ENCODE results near the gene COPG1. TPM values are rescaled to one million over a fixed set of nuclear protein-coding genes. Genes with fewer than 3 reads are reported as not detected.
"Not testable (repeated sequence)": the region's sequence is repeated elsewhere in the genome, so short reads cannot be mapped to it uniquely, and the experiment has no call there.

The COPG1 gene
- total and polyA plus RNA-seq, 9 donors: 105 to 151 (median 112) TPM

DNA sequence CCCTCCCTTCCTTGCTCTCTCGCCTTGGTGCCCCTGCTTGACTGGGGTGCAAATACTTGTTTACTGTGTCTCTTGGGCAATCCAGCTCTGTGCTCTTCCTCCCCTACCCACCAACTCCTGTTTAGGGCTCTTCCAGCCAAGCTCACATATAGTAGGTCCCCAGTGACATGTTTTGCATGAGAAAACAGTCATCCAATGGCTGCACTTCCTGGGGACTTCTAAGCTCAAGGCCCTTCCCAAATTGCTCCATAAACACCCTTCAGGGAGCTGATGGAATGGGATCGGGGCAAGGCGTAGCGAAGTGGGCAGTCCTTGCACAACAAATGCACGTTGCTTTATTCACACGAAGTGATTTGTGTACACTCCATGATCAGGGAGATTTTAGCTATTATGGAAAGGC lies 9.4 kb upstream of the COPG1 start:
- no peak for DNase-seq
- whole genome bisulfite sequencing (ENCODE audit: insufficient coverage): 8% methylated on average over 2 of the region's 6 CpGs
- H3K4me3 ChIP-seq (ENCODE audit: low read length): no peak overlapping the region
- peaks cover 2% of the 10 kb centered on the region for H3K4me1 ChIP-seq (ENCODE audit: control insufficient read depth, insufficient read depth, low read length)
- H3K27me3 ChIP-seq (ENCODE audit: control insufficient read depth, insufficient read depth, low read length): no peaks in the 10 kb centered on the region
- peaks cover 4% of the 10 kb centered on the region for H3K36me3 ChIP-seq (ENCODE audit: control insufficient read depth, insufficient read depth, low read length)
- H3K27ac ChIP-seq (ENCODE audit: low read length): no peak overlapping the region
- no peaks in the 10 kb centered on the region for H3K9me3 ChIP-seq (replicated peaks; ENCODE audit: control insufficient read depth, low read depth, low read length)

- no peak for DNase-seq
- Histone ChIP-seq H3K27me3 (ENCODE audit: control insufficient read depth, insufficient read depth, low read length) (no peaks in the 10 kb centered on the region), H3K4me1 (ENCODE audit: control insufficient read depth, insufficient read depth, low read length) (peaks cover 4% of the 10 kb centered on the region), H3K4me3 (ENCODE audit: low read length) (no peak overlapping the region), H3K36me3 (ENCODE audit: control insufficient read depth, insufficient read depth, low read length) (peaks cover 4% of the 10 kb centered on the region), H3K27ac (ENCODE audit: low read length) (no peak overlapping the region), H3K9me3 (replicated peaks; ENCODE audit: control insufficient read depth, low read depth, low read length) (no peaks in the 10 kb centered on the region)
- WGBS (ENCODE audit: insufficient coverage): no CpG with 5 or more reads among the region's 3 CpGs
Measured at GRCh38 chr3:129240436-129240835, 9.0 kb upstream of the COPG1 start.

GRCh38 chr3:129245141-129245540 lies 4.3 kb upstream of the COPG1 start:
- no peak overlapping the region for H3K4me3 ChIP-seq (ENCODE audit: low read length)
- no peak for DNase-seq
- WGBS (ENCODE audit: insufficient coverage): 90% methylated on average over 5 of the region's 5 CpGs
- H3K36me3 ChIP-seq (ENCODE audit: control insufficient read depth, insufficient read depth, low read length): peaks cover 4% of the 10 kb centered on the region
- peak overlapping the region; percentile 4 for H3K27ac ChIP-seq (ENCODE audit: low read length)
- peaks cover 18% of the 10 kb centered on the region for H3K4me1 ChIP-seq (ENCODE audit: control insufficient read depth, insufficient read depth, low read length)
- no peaks in the 10 kb centered on the region for H3K9me3 ChIP-seq (replicated peaks; ENCODE audit: control insufficient read depth, low read depth, low read length)
- no peaks in the 10 kb centered on the region for H3K27me3 ChIP-seq (ENCODE audit: control insufficient read depth, insufficient read depth, low read length)

DNA sequence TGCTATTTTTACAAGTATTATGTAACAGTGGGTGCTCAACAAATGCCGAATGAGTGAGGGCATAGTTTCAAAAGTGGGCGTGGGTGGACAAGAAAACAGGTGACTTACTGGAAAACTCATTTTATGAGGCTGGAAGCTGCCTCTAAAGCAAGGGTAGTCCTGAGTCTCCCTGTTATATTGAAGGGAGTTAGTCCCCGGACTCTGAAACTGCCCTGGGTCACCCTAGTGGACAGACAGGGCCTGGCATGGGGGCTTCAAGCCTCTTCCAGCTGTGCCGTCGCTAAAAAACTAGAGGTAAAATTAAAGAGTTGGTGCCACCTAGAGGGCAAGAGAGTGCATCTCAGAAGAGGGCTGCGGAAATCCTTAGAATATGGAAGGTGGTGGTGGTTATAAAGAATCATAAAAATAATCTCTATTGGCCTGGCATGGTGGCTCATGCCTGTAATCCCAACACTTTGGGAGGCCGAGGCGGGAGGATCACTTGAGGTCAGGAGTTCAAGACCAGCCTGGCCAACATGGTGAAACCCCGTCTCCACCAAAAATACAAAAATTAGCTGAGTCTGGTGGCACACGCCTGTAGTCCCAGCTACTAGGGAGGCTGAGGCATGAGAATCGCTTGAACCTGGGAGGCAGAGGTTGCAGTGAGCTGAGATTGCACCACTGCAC lies 3.6 kb upstream of the COPG1 start:
- not testable (repeated sequence) for H3K27me3 ChIP-seq (ENCODE audit: control insufficient read depth, insufficient read depth, low read length); H3K36me3 ChIP-seq (ENCODE audit: control insufficient read depth, insufficient read depth, low read length); H3K9me3 ChIP-seq (replicated peaks; ENCODE audit: control insufficient read depth, low read depth, low read length); H3K4me3 ChIP-seq (ENCODE audit: low read length)
- DNase-seq: peak; percentile 90
- Histone ChIP-seq H3K27ac (ENCODE audit: low read length) (peak overlapping the region; percentile 4), H3K4me1 (ENCODE audit: control insufficient read depth, insufficient read depth, low read length) (peaks cover 23% of the 10 kb centered on the region)
- 15% methylated on average over 5 of the region's 11 CpGs for WGBS (ENCODE audit: insufficient coverage)

GRCh38 chr3:129246636-129247035 lies 2.8 kb upstream of the COPG1 start:
- peaks cover 23% of the 10 kb centered on the region for H3K4me1 ChIP-seq (ENCODE audit: control insufficient read depth, insufficient read depth, low read length)
- DNase-seq: no peak
- no peak overlapping the region for H3K27ac ChIP-seq (ENCODE audit: low read length)
- H3K9me3 ChIP-seq (replicated peaks; ENCODE audit: control insufficient read depth, low read depth, low read length): no peaks in the 10 kb centered on the region
- no peak overlapping the region for H3K4me3 ChIP-seq (ENCODE audit: low read length)
- H3K36me3 ChIP-seq (ENCODE audit: control insufficient read depth, insufficient read depth, low read length): peaks cover 7% of the 10 kb centered on the region
- H3K27me3 ChIP-seq (ENCODE audit: control insufficient read depth, insufficient read depth, low read length): no peaks in the 10 kb centered on the region

- 58% methylated on average over 8 of the region's 21 CpGs for WGBS (ENCODE audit: insufficient coverage)
- Histone ChIP-seq H3K27ac (ENCODE audit: low read length) (peak overlapping the region; percentile 87), H3K36me3 (ENCODE audit: control insufficient read depth, insufficient read depth, low read length) (peaks cover 19% of the 10 kb centered on the region), H3K9me3 (replicated peaks; ENCODE audit: control insufficient read depth, low read depth, low read length) (no peaks in the 10 kb centered on the region), H3K27me3 (ENCODE audit: control insufficient read depth, insufficient read depth, low read length) (no peaks in the 10 kb centered on the region), H3K4me1 (ENCODE audit: control insufficient read depth, insufficient read depth, low read length) (peaks cover 23% of the 10 kb centered on the region), H3K4me3 (ENCODE audit: low read length) (peak overlapping the region; percentile 100)
- no peak for DNase-seq
Measured at GRCh38 chr3:129248286-129248979, 973 bp upstream of the COPG1 start.

- Histone ChIP-seq H3K4me3 (ENCODE audit: low read length) (no peak overlapping the region), H3K4me1 (ENCODE audit: control insufficient read depth, insufficient read depth, low read length) (peaks cover 18% of the 10 kb centered on the region), H3K27me3 (ENCODE audit: control insufficient read depth, insufficient read depth, low read length) (no peaks in the 10 kb centered on the region), H3K9me3 (replicated peaks; ENCODE audit: control insufficient read depth, low read depth, low read length) (no peaks in the 10 kb centered on the region), H3K27ac (ENCODE audit: low read length) (no peak overlapping the region), H3K36me3 (ENCODE audit: control insufficient read depth, insufficient read depth, low read length) (peaks cover 58% of the 10 kb centered on the region)
- no peak for DNase-seq
- no CpG with 5 or more reads among the region's 4 CpGs for WGBS (ENCODE audit: insufficient coverage)
Measured at GRCh38 chr3:129252748-129253147, 3.3 kb downstream of the COPG1 start.

GRCh38 chr3:129254536-129255230 lies 5.3 kb downstream of the COPG1 start:
- peaks cover 70% of the 10 kb centered on the region for H3K36me3 ChIP-seq (ENCODE audit: control insufficient read depth, insufficient read depth, low read length)

GRCh38 chr3:129256270-129256669 lies 6.9 kb downstream of the COPG1 start:
- Histone ChIP-seq H3K27me3 (ENCODE audit: control insufficient read depth, insufficient read depth, low read length) (no peaks in the 10 kb centered on the region), H3K9me3 (replicated peaks; ENCODE audit: control insufficient read depth, low read depth, low read length) (no peaks in the 10 kb centered on the region), H3K4me3 (ENCODE audit: low read length) (no peak overlapping the region), H3K36me3 (ENCODE audit: control insufficient read depth, insufficient read depth, low read length) (peaks cover 85% of the 10 kb centered on the region), H3K4me1 (ENCODE audit: control insufficient read depth, insufficient read depth, low read length) (no peaks in the 10 kb centered on the region), H3K27ac (ENCODE audit: low read length) (no peak overlapping the region)
- 97% methylated on average over 4 of the region's 6 CpGs for WGBS (ENCODE audit: insufficient coverage)
- no peak for DNase-seq

More at GRCh38 chr3:129254536-129255230, 5.3 kb downstream of the COPG1 start:
- no peaks in the 10 kb centered on the region for H3K9me3 ChIP-seq (replicated peaks; ENCODE audit: control insufficient read depth, low read depth, low read length)
- H3K4me3 ChIP-seq (ENCODE audit: low read length): no peak overlapping the region
- H3K27ac ChIP-seq (ENCODE audit: low read length): no peak overlapping the region
- H3K4me1 ChIP-seq (ENCODE audit: control insufficient read depth, insufficient read depth, low read length): peaks cover 8% of the 10 kb centered on the region
- H3K27me3 ChIP-seq (ENCODE audit: control insufficient read depth, insufficient read depth, low read length): no peaks in the 10 kb centered on the region
- no peak for DNase-seq
- WGBS (ENCODE audit: insufficient coverage): 89% methylated on average over 8 of the region's 12 CpGs

- peaks cover 87% of the 10 kb centered on the region for H3K36me3 ChIP-seq (ENCODE audit: control insufficient read depth, insufficient read depth, low read length)
- no peak overlapping the region for H3K4me3 ChIP-seq (ENCODE audit: low read length)
- DNase-seq: no peak
- H3K27me3 ChIP-seq (ENCODE audit: control insufficient read depth, insufficient read depth, low read length): no peaks in the 10 kb centered on the region
- no peaks in the 10 kb centered on the region for H3K4me1 ChIP-seq (ENCODE audit: control insufficient read depth, insufficient read depth, low read length)
- H3K9me3 ChIP-seq (replicated peaks; ENCODE audit: control insufficient read depth, low read depth, low read length): no peaks in the 10 kb centered on the region
- 93% methylated on average over 9 of the region's 11 CpGs for WGBS (ENCODE audit: insufficient coverage)
- H3K27ac ChIP-seq (ENCODE audit: low read length): no peak overlapping the region
Measured at GRCh38 chr3:129257609-129258008, 8.2 kb downstream of the COPG1 start.
